Measurements from ENCODE around the gene TMEM179. TPM values are rescaled to one million over a fixed set of nuclear protein-coding genes. Genes with fewer than 3 reads are reported as not detected.

TMEM179 gene
- total RNA-seq, 4 donors from 2014 or later: 0.54 to 3.1 (median 1.7) TPM; not detected in 1

DNA sequence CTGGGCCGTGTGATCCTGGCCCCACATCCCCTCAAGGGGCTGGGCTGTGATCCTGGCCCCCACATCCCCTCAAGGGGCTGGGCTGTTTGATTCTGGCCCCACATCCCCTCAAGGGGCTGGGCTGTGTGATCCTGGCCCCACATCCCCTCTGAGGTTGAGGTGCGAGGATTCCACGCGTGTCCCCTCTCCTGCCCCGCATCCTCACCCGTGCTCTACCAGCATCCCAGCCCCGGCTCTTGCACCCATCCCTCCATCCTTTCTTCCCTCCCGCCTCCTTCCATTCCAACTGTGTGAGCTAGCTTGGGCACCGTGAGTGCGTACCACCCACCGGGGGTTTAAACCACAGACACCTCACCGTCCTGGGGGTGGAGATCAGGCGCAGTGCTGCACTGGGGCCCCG, 31.1 kb upstream of the TMEM179 start:
- Histone ChIP-seq H3K9me3 (no peaks in the 10 kb centered on the region), H3K27me3 (no peaks in the 10 kb centered on the region), H3K4me3 (no peak overlapping the region), H3K4me1 (no peaks in the 10 kb centered on the region), H3K27ac (no peak overlapping the region), H3K36me3 (no peaks in the 10 kb centered on the region)
- no peak for DNase-seq
- TF ChIP-seq CTCF (IDR thresholded peaks at IDR 0.05): no peak
- TF ChIP-seq POLR2A (IDR thresholded peaks at IDR 0.05): no peak

DNA sequence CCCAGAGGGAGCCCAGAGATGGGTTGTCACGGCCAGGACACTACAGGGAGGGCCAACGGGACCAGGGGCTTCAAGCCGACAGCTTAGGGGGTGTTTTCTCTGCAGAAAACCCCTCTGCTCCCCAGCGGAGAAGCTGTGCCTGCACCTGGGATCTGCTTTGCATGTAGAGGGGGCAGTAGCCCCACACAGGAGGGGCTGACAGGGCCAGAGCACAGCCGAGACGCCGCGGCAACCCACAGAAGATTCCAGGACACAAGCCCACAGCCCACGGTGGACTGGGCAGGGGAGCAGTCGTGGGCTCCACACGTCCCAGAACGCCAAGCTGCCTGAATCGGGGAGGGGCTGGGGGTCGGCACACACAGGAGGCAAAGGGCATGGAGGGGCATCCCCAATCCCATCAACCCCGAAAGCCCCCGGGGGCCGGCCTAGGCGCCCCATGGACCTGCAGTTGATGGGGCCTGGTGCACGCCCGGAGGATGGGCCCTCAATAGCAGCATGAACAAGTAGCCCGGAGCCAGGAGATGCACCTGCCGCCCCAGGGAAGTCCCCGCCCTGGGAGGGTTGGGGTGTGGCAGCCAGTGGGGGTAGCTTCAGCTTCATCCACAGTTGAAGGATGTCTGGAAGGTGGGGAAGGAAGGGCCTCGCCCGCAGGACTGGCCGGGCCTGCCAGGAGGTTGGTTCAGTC, 30.5 kb upstream of the TMEM179 start:
- TF ChIP-seq POLR2A (IDR thresholded peaks at IDR 0.05) (no peak), CTCF (IDR thresholded peaks at IDR 0.05) (no peak)
- no peaks in the 10 kb centered on the region for H3K9me3 ChIP-seq
- no peaks in the 10 kb centered on the region for H3K4me1 ChIP-seq
- H3K4me3 ChIP-seq: no peak overlapping the region
- no peaks in the 10 kb centered on the region for H3K36me3 ChIP-seq
- H3K27ac ChIP-seq: no peak overlapping the region
- no peak for DNase-seq
- H3K27me3 ChIP-seq: no peaks in the 10 kb centered on the region

GRCh38 chr14:104634138-104634760, 29.7 kb upstream of the TMEM179 start:
- H3K9me3 ChIP-seq: peaks cover 0 to 5% (median 2%) of the 10 kb centered on the region in 4 donors
- H3K4me3 ChIP-seq: no peak overlapping the region
- no peaks in the 10 kb centered on the region for H3K4me1 ChIP-seq
- H3K36me3 ChIP-seq: no peaks in the 10 kb centered on the region
- DNase-seq: no peak
- TF ChIP-seq POLR2A (IDR thresholded peaks at IDR 0.05): no peak
- H3K27me3 ChIP-seq: no peaks in the 10 kb centered on the region
- no peak overlapping the region for H3K27ac ChIP-seq

DNA sequence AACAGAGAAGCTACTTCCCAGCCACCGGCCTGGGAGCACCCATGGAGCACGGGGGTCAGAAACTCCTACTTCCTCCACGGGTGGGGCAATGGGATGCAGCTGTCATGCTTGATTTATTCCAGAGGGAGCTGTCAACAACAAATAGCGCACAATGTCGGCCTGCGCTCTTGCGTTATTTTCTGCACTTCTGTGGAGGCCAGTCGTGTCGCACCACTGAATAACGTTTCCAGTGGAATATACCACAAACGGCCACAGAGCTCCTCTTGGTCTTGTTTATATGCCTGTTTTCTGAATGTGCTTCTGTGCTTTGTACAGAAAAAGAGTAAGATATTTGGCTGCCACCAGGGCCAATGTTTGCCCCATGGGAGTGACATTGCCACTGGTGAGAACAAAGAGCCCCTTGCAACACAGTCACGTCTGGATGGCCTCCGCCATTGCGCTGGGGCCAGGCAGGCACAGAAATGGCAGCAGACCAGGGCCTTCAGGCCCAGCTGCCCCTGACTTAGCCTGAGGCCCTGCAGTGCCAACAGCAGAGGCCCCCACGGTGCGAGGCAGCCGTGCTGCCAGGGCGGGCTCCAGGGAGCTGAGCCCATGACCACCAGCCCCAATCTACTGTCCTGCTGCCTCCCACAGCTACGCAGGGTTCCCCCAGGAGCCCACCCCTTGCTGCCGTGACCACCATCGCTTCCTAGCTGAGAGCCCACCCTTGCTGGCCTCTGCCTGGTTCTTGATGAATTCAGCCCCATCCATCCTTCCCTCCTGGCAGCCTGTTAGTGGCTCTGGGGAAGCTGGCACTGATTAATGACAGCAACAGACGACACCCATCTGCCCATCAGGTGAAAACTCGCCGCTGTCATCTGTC, 28.9 kb upstream of the TMEM179 start:
- no peaks in the 10 kb centered on the region for H3K4me1 ChIP-seq
- H3K9me3 ChIP-seq: peaks cover 0 to 9% (median 4%) of the 10 kb centered on the region in 4 donors
- DNase-seq: no peak
- no peaks in the 10 kb centered on the region for H3K27me3 ChIP-seq
- no peak overlapping the region for H3K27ac ChIP-seq
- no peak overlapping the region for H3K4me3 ChIP-seq
- TF ChIP-seq CTCF (IDR thresholded peaks at IDR 0.05) (no peak), POLR2A (IDR thresholded peaks at IDR 0.05) (no peak)
- H3K36me3 ChIP-seq: no peaks in the 10 kb centered on the region

GRCh38 chr14:104632781-104633180, 28.2 kb upstream of the TMEM179 start:
- no peaks in the 10 kb centered on the region for H3K4me1 ChIP-seq
- no peak overlapping the region for H3K27ac ChIP-seq
- H3K36me3 ChIP-seq: no peaks in the 10 kb centered on the region
- H3K4me3 ChIP-seq: no peak overlapping the region
- DNase-seq: no peak
- H3K9me3 ChIP-seq: peaks cover 0 to 11% (median 4%) of the 10 kb centered on the region in 4 donors
- H3K27me3 ChIP-seq: no peaks in the 10 kb centered on the region
- TF ChIP-seq CTCF (IDR thresholded peaks at IDR 0.05): no peak
- no peak for TF ChIP-seq POLR2A (IDR thresholded peaks at IDR 0.05)

DNA sequence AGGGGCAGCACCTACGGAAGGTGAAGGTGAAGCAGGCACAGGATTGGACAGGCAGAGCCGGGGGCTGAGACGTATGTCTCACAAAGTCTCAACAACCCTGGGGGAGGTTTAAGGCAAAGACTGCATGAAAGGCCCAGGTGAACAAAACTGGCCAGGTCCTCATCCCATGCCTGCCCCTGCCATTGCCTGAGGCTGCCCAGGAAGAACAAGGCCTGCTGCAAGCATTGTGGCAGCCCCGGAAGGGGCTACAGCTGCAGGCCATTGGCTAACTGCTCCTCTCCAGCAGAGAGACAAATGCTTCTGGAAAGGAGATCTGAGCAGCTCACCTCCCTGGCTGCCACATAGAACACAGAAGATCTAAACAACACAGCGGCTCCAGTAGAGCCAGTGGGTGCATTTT, 20.4 kb upstream of the TMEM179 start:
- Histone ChIP-seq H3K27me3 (no peaks in the 10 kb centered on the region), H3K4me3 (no peak overlapping the region), H3K4me1 (no peaks in the 10 kb centered on the region), H3K9me3 (peaks cover 0 to 12% (median 4%) of the 10 kb centered on the region in 4 donors), H3K27ac (no peak overlapping the region), H3K36me3 (no peaks in the 10 kb centered on the region)
- TF ChIP-seq POLR2A (IDR thresholded peaks at IDR 0.05) (no peak), CTCF (IDR thresholded peaks at IDR 0.05) (no peak)
- no peak for DNase-seq
